Measurements from ENCODE around the gene GLG1.
"Not testable (repeated sequence)": the region's sequence is repeated elsewhere in the genome, so short reads cannot be mapped to it uniquely, and the experiment has no call there.

The GLG1 gene

GRCh38 chr16:74468807-74469525 lies 137.9 kb downstream of the GLG1 start:
- no peak for DNase-seq

GRCh38 chr16:74466872-74467271 lies 140.0 kb downstream of the GLG1 start:
- no peak for DNase-seq

GRCh38 chr16:74465851-74466685 lies 140.8 kb downstream of the GLG1 start:
- no peak for DNase-seq

GRCh38 chr16:74465281-74465680 lies 141.6 kb downstream of the GLG1 start:
- DNase-seq = no peak

- DNase-seq = no peak
These were observed 143.0 kb downstream of the GLG1 start for GRCh38 chr16:74463888-74464287.

- DNase-seq = no peak
These were observed 144.6 kb downstream of the GLG1 start for GRCh38 chr16:74462361-74462760.

GRCh38 chr16:74461826-74462225 lies 145.1 kb downstream of the GLG1 start:
- no peak for DNase-seq

- no peak for DNase-seq
These were observed 146.4 kb downstream of the GLG1 start for GRCh38 chr16:74460542-74460941.

GRCh38 chr16:74456290-74456625 lies 150.7 kb downstream of the GLG1 start:
- no peak for DNase-seq

GRCh38 chr16:74455619-74456289 lies 151.2 kb downstream of the GLG1 start:
- no peak for DNase-seq

GRCh38 chr16:74455213-74455612 lies 151.7 kb downstream of the GLG1 start:
- no peak for DNase-seq

GRCh38 chr16:74451951-74452758 lies 154.8 kb downstream of the GLG1 start:
- no peak for DNase-seq

- DNase-seq = no peak
These were observed 155.8 kb downstream of the GLG1 start for GRCh38 chr16:74450967-74451760.

- no peak for DNase-seq
These were observed 156.7 kb downstream of the GLG1 start for GRCh38 chr16:74450236-74450635.

- no peak for DNase-seq
These were observed 157.4 kb downstream of the GLG1 start for GRCh38 chr16:74449470-74449869.

GRCh38 chr16:74448990-74449389 lies 157.9 kb downstream of the GLG1 start:
- no peak for DNase-seq

GRCh38 chr16:74447578-74447977 lies 159.3 kb downstream of the GLG1 start:
- DNase-seq = no peak

GRCh38 chr16:74446866-74447265 lies 160.0 kb downstream of the GLG1 start:
- DNase-seq = no peak

GRCh38 chr16:74443624-74444346 lies 163.1 kb downstream of the GLG1 start:
- DNase-seq = not testable (repeated sequence)

- no peak for DNase-seq
These were observed 167.2 kb downstream of the GLG1 start for GRCh38 chr16:74439685-74440084.

- no peak for DNase-seq
These were observed 168.4 kb downstream of the GLG1 start for GRCh38 chr16:74438492-74438979.
